ENCODE measurements around the gene MMP24OS. TPM values are rescaled to one million over a fixed set of nuclear protein-coding genes. Genes with fewer than 3 reads are reported as not detected.
"Not testable (repeated sequence)": the region's sequence is repeated elsewhere in the genome, so short reads cannot be mapped to it uniquely, and the experiment has no call there.

MMP24OS gene
- total RNA-seq, 3 donors from 2014 or later = 90.9 to 156 (median 124) TPM

DNA sequence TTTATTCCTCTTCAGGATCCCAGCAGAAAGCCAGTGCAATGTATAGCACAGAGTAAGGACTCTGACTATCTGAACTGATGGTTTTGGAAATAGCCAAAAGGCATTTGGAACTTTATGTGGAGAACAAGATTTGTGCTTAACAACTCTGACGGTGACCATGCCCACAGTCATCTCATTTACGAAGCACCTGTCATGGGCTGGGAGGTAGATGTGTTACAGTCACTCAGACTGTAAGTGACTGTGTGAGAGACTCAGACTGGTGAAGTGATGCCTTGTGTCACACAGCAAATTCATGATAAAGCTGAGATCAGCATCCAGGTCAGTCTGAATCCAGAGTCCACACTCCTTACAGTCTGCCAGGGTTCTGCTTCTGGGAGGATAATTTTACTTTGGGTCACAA is 38.2 kb upstream of the MMP24OS start:
- no peaks in the 10 kb centered on the region for H3K36me3 ChIP-seq (ENCODE audit: low read depth)

DNA sequence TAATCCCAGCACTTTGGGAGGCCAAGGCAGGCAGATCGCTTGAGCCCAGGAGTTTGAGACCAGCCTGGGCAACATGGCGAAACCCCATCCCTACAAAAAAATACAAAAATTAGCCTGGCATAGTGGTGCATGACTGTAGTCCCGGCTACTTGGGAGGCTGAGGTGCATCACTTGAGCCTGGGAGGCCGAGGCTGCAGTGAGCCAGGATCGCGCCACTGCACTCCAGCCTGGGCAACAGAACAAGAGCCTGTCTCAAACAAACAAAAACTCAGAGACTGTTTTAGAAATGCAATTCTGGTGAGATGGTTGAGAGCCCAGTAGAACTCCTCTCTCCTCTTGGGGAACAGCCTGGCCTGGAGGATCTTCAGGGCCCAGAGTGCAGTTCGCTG is 37.7 kb upstream of the MMP24OS start:
- H3K4me3 ChIP-seq; H3K9me3 ChIP-seq; intact Hi-C loops (cut with DNase I, micrococcal nuclease); DNase-seq; H3K4me1 ChIP-seq (ENCODE audit: low read depth); H3K36me3 ChIP-seq (ENCODE audit: low read depth); ATAC-seq: not testable (repeated sequence)

More for the DNA sequence above, 38.2 kb upstream of the MMP24OS start:
- TF ChIP-seq, protein P1, sequence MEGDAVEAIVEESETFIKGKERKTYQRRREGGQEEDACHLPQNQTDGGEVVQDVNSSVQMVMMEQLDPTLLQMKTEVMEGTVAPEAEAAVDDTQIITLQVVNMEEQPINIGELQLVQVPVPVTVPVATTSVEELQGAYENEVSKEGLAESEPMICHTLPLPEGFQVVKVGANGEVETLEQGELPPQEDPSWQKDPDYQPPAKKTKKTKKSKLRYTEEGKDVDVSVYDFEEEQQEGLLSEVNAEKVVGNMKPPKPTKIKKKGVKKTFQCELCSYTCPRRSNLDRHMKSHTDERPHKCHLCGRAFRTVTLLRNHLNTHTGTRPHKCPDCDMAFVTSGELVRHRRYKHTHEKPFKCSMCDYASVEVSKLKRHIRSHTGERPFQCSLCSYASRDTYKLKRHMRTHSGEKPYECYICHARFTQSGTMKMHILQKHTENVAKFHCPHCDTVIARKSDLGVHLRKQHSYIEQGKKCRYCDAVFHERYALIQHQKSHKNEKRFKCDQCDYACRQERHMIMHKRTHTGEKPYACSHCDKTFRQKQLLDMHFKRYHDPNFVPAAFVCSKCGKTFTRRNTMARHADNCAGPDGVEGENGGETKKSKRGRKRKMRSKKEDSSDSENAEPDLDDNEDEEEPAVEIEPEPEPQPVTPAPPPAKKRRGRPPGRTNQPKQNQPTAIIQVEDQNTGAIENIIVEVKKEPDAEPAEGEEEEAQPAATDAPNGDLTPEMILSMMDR (IDR thresholded peaks at IDR 0.05) = no peak
- Histone ChIP-seq H3K4me3 (no peak overlapping the region), H3K4me1 (ENCODE audit: low read depth) (peaks cover 4% of the 10 kb centered on the region), H3K9me3 (no peaks in the 10 kb centered on the region)
- DNase-seq = no peak
- ATAC-seq = no peak
- intact Hi-C loops (cut with DNase I, micrococcal nuclease) = no loop called here

DNA sequence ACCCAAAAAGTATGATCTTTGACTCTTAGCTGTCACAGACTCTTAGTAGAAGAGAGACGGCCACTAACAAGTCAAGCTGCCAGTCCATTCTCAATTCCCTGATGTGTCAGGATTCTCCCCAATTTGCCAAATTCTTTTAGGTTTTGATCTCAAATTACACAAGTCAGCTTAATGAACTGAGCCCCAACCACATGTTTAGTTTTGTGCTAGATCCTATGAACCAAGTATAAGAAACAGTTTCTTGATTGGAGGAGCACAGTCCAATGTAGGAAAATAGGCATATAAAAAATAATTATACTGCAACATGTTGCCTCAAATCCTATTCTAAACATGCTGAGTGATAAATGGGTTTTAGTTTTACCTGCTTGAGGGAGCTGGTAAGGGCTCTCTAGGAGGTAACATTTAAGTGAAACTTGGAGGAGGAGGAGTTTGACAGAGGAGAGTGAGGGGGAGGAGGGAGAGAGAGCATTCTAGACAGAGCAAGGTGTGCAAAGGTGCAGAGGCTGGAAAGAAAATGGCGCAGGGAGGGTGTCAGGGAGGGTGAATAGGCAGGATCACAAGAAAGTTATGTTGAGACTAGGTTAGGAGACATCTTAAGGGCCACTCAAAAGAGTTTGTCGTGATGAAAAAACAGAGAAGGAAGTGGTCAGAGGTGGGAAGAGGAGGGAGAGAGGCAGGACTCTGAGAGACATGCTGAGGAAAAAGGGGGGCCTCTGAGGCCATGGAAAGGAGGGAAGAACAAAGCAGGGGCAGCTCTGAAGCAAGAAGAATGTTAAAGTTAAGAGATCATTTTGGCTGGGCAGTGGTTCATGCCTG is 37.1 kb upstream of the MMP24OS start:
- no peak overlapping the region for H3K4me3 ChIP-seq
- intact Hi-C loops (cut with DNase I, micrococcal nuclease) = no loop called here
- DNase-seq = no peak
- H3K36me3 ChIP-seq (ENCODE audit: low read depth) = no peaks in the 10 kb centered on the region
- H3K4me1 ChIP-seq (ENCODE audit: low read depth) = peaks cover 4% of the 10 kb centered on the region
- TF ChIP-seq, protein P1 (IDR thresholded peaks at IDR 0.05) = no peak
- ATAC-seq = no peak
- no peaks in the 10 kb centered on the region for H3K9me3 ChIP-seq

DNA sequence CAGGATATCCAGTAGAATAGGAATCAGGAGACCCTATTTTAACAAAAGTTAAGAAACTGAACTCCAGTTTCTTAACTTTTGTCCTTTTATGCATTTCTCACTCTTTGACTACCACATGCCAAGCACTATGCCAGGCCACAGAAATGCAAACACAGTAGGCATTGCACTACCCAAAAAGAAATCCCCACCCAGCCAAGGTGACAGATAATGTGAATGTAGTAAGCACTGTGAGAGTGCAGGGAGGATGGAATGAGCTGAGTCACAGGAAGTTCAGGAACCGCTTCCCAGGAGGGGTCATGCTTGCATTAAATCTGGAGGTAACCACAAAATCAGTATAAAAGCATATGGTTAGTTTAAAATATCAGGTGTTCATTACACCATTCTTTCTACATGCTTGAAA is 34.4 kb upstream of the MMP24OS start:
- Histone ChIP-seq H3K36me3 (ENCODE audit: low read depth) (no peaks in the 10 kb centered on the region), H3K4me1 (ENCODE audit: low read depth) (peaks cover under 1% of the 10 kb centered on the region), H3K4me3 (no peak overlapping the region), H3K9me3 (no peaks in the 10 kb centered on the region)
- DNase-seq (no peak), ATAC-seq (peak; percentile 39)
- TF ChIP-seq, protein P1 (IDR thresholded peaks at IDR 0.05) = no peak
- intact Hi-C loops (cut with DNase I, micrococcal nuclease) = no loop called here

DNA sequence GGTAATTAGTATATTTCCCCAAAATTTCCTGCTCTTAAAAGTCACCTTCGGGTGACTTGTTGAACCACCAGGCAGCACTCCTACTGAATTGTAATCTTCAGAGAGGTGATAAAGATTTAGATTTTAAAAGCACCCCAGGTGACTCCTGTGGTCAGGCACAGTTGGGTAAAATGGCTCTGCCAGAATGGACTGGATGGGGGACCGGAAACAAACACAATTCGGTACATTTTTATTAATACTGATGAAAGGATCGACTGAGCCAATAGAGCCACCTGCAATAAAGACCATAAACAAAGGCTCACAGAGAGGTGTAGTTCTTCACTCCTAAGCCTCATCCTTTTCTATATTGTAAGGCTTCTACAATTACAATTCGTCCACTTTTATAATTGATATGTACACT is 33.9 kb upstream of the MMP24OS start:
- Histone ChIP-seq H3K4me3 (no peak overlapping the region), H3K9me3 (no peaks in the 10 kb centered on the region), H3K4me1 (ENCODE audit: low read depth) (peaks cover 6% of the 10 kb centered on the region), H3K36me3 (ENCODE audit: low read depth) (no peaks in the 10 kb centered on the region)
- DNase-seq (no peak), ATAC-seq (no peak)
- intact Hi-C loops (cut with DNase I, micrococcal nuclease) = no loop called here
- TF ChIP-seq, protein P1 (IDR thresholded peaks at IDR 0.05) = no peak

DNA sequence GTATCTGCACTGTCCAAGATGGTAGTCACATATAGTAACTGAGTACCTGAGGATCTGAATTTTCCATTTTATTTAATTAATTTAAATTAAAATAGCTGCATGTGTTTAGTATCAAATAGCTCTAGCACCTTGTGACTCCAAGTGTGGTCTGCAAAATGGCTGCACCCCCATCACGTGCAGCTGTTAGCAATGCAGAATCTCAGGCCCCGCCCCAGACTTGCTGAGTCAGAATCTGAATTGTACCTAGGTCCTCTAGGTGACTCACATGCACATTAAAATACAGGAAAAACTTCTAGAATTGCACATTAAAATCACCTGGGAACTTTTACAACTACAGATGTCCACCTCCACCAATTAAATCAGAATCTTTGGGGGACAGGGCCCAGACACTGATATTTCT is 33.5 kb upstream of the MMP24OS start:
- TF ChIP-seq, protein P1 (IDR thresholded peaks at IDR 0.05) = no peak
- Histone ChIP-seq H3K36me3 (ENCODE audit: low read depth) (no peaks in the 10 kb centered on the region), H3K9me3 (no peaks in the 10 kb centered on the region), H3K4me1 (ENCODE audit: low read depth) (peaks cover 8% of the 10 kb centered on the region), H3K4me3 (no peak overlapping the region)
- DNase-seq = peak in 2 of 3 donors; percentile 51 to 65
- peak; percentile 78 for ATAC-seq
- intact Hi-C loops (cut with DNase I, micrococcal nuclease) = no loop called here
